Activated CD4-positive, alpha-beta T cell treated with anti-CD3 and anti-CD28 coated beads, Interleukin-2, amount 10 ng/mL, durations not matched to agents 24 days and 14 days (primary cell): ENCODE results near the gene FAM81B. TPM values are rescaled to one million over a fixed set of nuclear protein-coding genes. Genes with fewer than 3 reads are reported as not detected.

Source experiments
- DNase-seq: peaks from one replicate; pipeline ENCODE4 v3.0.0; 2022
- H3K27ac Mint-ChIP-seq: one replicate; pipeline ENCODE4 v1.8.0; 2022; ENCODE audit warnings: mild to moderate bottlenecking, mixed read lengths
- H3K27me3 Mint-ChIP-seq: one replicate; pipeline ENCODE4 v1.8.0; 2022; ENCODE audit warnings: mixed read lengths
- H3K36me3 Mint-ChIP-seq: one replicate; pipeline ENCODE4 v1.8.0; 2022; ENCODE audit warnings: low read depth, mild to moderate bottlenecking, mixed read lengths
- H3K4me1 Mint-ChIP-seq: one replicate; pipeline ENCODE4 v1.8.0; 2021; ENCODE audit warnings: mixed read lengths
- H3K4me3 Mint-ChIP-seq: one replicate; pipeline ENCODE4 v1.8.0; 2022; ENCODE audit warnings: mild to moderate bottlenecking, moderate library complexity, mixed read lengths
- H3K9me3 Mint-ChIP-seq: one replicate; pipeline ENCODE4 v1.8.0; 2021; ENCODE audit warnings: mixed read lengths
- intact Hi-C: fragments of 100-400 bp; cut with micrococcal nuclease; formaldehyde crosslinking; loops from one replicate; pipeline ENCODE4 v1.15.1; 2023
- total RNA-seq: library from RNA; stranded (reverse); gene quantifications from 2 replicates; pipeline ENCODE4 v1.2.3, GENCODE V29; 2022

Gene FAM81B
- total RNA-seq, 1 donor from 2014 or later = not detected

GRCh38 chr5:95454536-95454935 is 63.4 kb downstream of the FAM81B start:
- no peaks in the 10 kb centered on the region for H3K27me3 Mint-ChIP-seq
- no peaks in the 10 kb centered on the region for H3K9me3 Mint-ChIP-seq
- intact Hi-C loops = no loop called here
- H3K4me1 Mint-ChIP-seq = no peaks in the 10 kb centered on the region
- no peak overlapping the region for H3K4me3 Mint-ChIP-seq
- H3K27ac Mint-ChIP-seq = no peak overlapping the region
- no peak for DNase-seq
- H3K36me3 Mint-ChIP-seq = peaks cover under 1% of the 10 kb centered on the region

- H3K4me3 Mint-ChIP-seq = no peak overlapping the region
- peaks cover 20% of the 10 kb centered on the region for H3K36me3 Mint-ChIP-seq
- no peaks in the 10 kb centered on the region for H3K27me3 Mint-ChIP-seq
- H3K27ac Mint-ChIP-seq = no peak overlapping the region
- H3K9me3 Mint-ChIP-seq = no peaks in the 10 kb centered on the region
- DNase-seq = no peak
- intact Hi-C loops = no loop called here
- no peaks in the 10 kb centered on the region for H3K4me1 Mint-ChIP-seq
Observed at GRCh38 chr5:95460665-95461064, 69.5 kb downstream of the FAM81B start.

- H3K9me3 Mint-ChIP-seq = no peaks in the 10 kb centered on the region
- no peak for DNase-seq
- intact Hi-C loops = no loop called here
- no peaks in the 10 kb centered on the region for H3K4me1 Mint-ChIP-seq
- no peaks in the 10 kb centered on the region for H3K27me3 Mint-ChIP-seq
- no peak overlapping the region for H3K27ac Mint-ChIP-seq
- H3K4me3 Mint-ChIP-seq = no peak overlapping the region
- peaks cover 40% of the 10 kb centered on the region for H3K36me3 Mint-ChIP-seq
Observed at GRCh38 chr5:95471487-95471886, 80.3 kb downstream of the FAM81B start.

- DNase-seq = no peak
- H3K4me3 Mint-ChIP-seq = no peak overlapping the region
- intact Hi-C loops = no loop called here
- no peaks in the 10 kb centered on the region for H3K27me3 Mint-ChIP-seq
- no peaks in the 10 kb centered on the region for H3K9me3 Mint-ChIP-seq
- H3K27ac Mint-ChIP-seq = no peak overlapping the region
- no peaks in the 10 kb centered on the region for H3K4me1 Mint-ChIP-seq
- H3K36me3 Mint-ChIP-seq = peaks cover 39% of the 10 kb centered on the region
Observed at GRCh38 chr5:95471942-95472341, 80.8 kb downstream of the FAM81B start.

DNA sequence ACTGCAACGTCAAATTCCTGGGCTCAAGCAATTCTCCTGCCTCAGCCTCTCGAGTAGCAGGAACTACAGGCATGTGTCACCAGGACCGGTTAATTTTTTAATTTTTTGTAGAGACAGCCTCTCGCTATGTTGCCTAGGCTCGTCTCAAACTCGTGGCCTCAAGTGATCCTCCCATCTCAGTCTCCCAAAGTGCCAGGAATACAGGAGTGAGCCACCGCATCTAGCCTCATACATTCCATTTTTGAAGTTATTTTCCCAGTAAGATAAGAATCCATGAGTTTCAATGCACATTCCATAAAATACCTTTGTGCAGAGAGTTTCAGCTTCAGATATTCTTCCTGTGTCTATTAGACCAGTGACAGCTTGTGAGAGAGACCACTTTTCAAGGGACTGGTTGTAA is 93.3 kb downstream of the FAM81B start:
- Mint-ChIP-seq H3K9me3 (peaks cover 25% of the 10 kb centered on the region), H3K27ac (no peak overlapping the region), H3K4me1 (no peaks in the 10 kb centered on the region), H3K27me3 (no peaks in the 10 kb centered on the region), H3K36me3 (peaks cover 73% of the 10 kb centered on the region), H3K4me3 (no peak overlapping the region)
- DNase-seq = no peak
- intact Hi-C loops = no loop called here

GRCh38 chr5:95486191-95486590 is 95.0 kb downstream of the FAM81B start:
- H3K9me3 Mint-ChIP-seq = peaks cover 23% of the 10 kb centered on the region
- H3K27ac Mint-ChIP-seq = no peak overlapping the region
- no peak overlapping the region for H3K4me3 Mint-ChIP-seq
- H3K4me1 Mint-ChIP-seq = no peaks in the 10 kb centered on the region
- no peak for DNase-seq
- H3K36me3 Mint-ChIP-seq = peaks cover 72% of the 10 kb centered on the region
- intact Hi-C loops = no loop called here
- no peaks in the 10 kb centered on the region for H3K27me3 Mint-ChIP-seq

DNA sequence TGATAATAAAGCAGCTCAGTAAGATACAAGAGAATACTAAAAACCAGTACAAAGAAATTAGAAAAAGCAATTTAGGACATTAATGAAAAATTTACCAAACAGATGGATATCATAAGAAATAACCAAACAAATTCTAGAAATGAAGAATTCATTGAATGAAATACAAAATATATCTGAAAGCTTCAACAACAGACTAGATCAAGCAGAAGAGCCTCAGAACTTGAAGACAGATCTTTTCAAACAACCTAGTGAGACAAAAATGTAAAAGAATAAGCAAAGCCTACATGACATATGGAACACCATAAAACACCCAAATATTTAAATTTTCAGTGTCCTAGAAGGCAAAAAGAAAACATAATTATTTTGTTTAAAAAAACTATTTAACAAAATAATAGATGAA is 96.7 kb downstream of the FAM81B start:
- Mint-ChIP-seq H3K9me3 (peaks cover 19% of the 10 kb centered on the region), H3K4me3 (no peak overlapping the region), H3K36me3 (peaks cover 65% of the 10 kb centered on the region), H3K4me1 (no peaks in the 10 kb centered on the region), H3K27me3 (no peaks in the 10 kb centered on the region), H3K27ac (no peak overlapping the region)
- intact Hi-C loops = no loop called here
- DNase-seq = no peak

Other genes starting within 250 kb of the FAM81B start
- not detected in 2 replicates for gene MCTP1, start 106.3 kb upstream of the FAM81B start, total RNA-seq
- gene SKIC3, start 163.6 kb downstream of the FAM81B start, total RNA-seq = 61.2 and 69.5 TPM in 2 replicates
- gene ARSK, start 163.7 kb downstream of the FAM81B start, total RNA-seq = 3.2 and 4.1 TPM in 2 replicates
- 0.33 and 0.56 TPM in 2 replicates for gene GPR150, start 228.7 kb downstream of the FAM81B start, total RNA-seq